GM11168 (cell line): ENCODE measurements around the gene CDH13.

ENCODE experiments used
- in situ Hi-C: fragments of 300-500 bp; cut with MboI; formaldehyde crosslinking; loops from one replicate; pipeline ENCODE4 v1.12.0; 2022; ENCODE audit warnings: low sequenced_read_pairs; ENCODE audit not compliant: unreplicated experiment

The CDH13 gene

GRCh38 chr16:83817022-83817421 lies 1190.3 kb downstream of the CDH13 start:
- in situ Hi-C loops = no loop called here

GRCh38 chr16:83818276-83818675 lies 1191.5 kb downstream of the CDH13 start:
- in situ Hi-C loops = no loop called here

GRCh38 chr16:83819361-83819760 lies 1192.6 kb downstream of the CDH13 start:
- in situ Hi-C loops = no loop called here

- in situ Hi-C loops = no loop called here
Observed at GRCh38 chr16:83826146-83826913, 1199.6 kb downstream of the CDH13 start.

- in situ Hi-C loops = no loop called here
Observed at GRCh38 chr16:83830091-83830768, 1203.5 kb downstream of the CDH13 start.

- in situ Hi-C loops = no loop called here
Observed at GRCh38 chr16:83830769-83831455, 1204.1 kb downstream of the CDH13 start.

GRCh38 chr16:83831456-83831987 lies 1204.8 kb downstream of the CDH13 start:
- in situ Hi-C loops = no loop called here

- in situ Hi-C loops = no loop called here
Observed at GRCh38 chr16:83833921-83834320, 1207.2 kb downstream of the CDH13 start.

- in situ Hi-C loops = no loop called here
Observed at GRCh38 chr16:83835586-83836566, 1209.1 kb downstream of the CDH13 start.

GRCh38 chr16:83837566-83837965 lies 1210.8 kb downstream of the CDH13 start:
- in situ Hi-C loops = no loop called here

- in situ Hi-C loops = no loop called here
Observed at GRCh38 chr16:83838151-83838550, 1211.4 kb downstream of the CDH13 start.

GRCh38 chr16:83839561-83839960 lies 1212.8 kb downstream of the CDH13 start:
- in situ Hi-C loops = no loop called here

- in situ Hi-C loops = no loop called here
Observed at GRCh38 chr16:83840060-83840617, 1213.4 kb downstream of the CDH13 start.

GRCh38 chr16:83842291-83842690 lies 1215.5 kb downstream of the CDH13 start:
- in situ Hi-C loops = no loop called here

- in situ Hi-C loops = no loop called here
Observed at GRCh38 chr16:83842756-83843507, 1216.2 kb downstream of the CDH13 start.

GRCh38 chr16:83843657-83844056 lies 1216.9 kb downstream of the CDH13 start:
- in situ Hi-C loops = no loop called here

- in situ Hi-C loops = no loop called here
Observed at GRCh38 chr16:83845263-83845662, 1218.5 kb downstream of the CDH13 start.

GRCh38 chr16:83847371-83848225 lies 1220.8 kb downstream of the CDH13 start:
- in situ Hi-C loops = no loop called here
